Measurements from ENCODE around the gene SLC22A1. TPM values are rescaled to one million over a fixed set of nuclear protein-coding genes. Genes with fewer than 3 reads are reported as not detected.

SLC22A1 gene
- total RNA-seq, 1 experiment from 2014 or later, result 0.39 TPM

DNA sequence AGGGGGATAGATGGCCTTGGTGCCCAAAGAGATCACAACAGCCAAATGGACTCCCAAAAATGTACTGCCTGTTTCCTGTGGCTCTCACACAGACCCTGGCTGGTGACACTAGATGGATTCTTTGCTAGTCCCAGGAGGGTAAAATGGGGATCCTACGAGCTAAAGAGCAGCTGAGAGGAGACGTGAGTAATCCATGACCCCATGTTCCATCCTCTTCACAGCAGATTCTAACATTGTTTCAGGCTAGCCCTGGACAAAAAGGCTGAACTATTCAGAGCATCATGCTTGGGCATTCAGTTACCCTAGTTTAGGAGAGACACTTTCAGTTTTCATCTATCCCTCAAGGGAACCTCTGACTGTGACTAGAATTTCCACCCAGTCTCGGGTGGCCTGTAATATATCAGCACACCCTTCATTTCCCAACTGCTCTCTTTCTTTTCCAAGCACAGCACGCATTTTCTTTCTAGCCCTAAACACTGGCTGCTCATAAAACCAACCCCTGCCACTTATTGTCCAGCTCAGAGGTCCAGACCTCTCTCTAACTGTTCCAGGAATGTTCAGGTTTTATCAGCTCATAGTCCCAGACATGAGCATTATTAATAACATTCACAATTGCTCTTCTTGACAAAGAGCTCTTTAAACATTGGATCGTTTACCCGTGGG is 48.5 kb downstream of the SLC22A1 start:
- H3K56ac ChIP-seq (ENCODE audit: insufficient read length, low read depth, low read length), result no peak overlapping the region
- H4K20me1 ChIP-seq (ENCODE audit: control insufficient read depth, insufficient read depth, insufficient read length), result no peaks in the 10 kb centered on the region
- TF ChIP-seq, protein P1, sequence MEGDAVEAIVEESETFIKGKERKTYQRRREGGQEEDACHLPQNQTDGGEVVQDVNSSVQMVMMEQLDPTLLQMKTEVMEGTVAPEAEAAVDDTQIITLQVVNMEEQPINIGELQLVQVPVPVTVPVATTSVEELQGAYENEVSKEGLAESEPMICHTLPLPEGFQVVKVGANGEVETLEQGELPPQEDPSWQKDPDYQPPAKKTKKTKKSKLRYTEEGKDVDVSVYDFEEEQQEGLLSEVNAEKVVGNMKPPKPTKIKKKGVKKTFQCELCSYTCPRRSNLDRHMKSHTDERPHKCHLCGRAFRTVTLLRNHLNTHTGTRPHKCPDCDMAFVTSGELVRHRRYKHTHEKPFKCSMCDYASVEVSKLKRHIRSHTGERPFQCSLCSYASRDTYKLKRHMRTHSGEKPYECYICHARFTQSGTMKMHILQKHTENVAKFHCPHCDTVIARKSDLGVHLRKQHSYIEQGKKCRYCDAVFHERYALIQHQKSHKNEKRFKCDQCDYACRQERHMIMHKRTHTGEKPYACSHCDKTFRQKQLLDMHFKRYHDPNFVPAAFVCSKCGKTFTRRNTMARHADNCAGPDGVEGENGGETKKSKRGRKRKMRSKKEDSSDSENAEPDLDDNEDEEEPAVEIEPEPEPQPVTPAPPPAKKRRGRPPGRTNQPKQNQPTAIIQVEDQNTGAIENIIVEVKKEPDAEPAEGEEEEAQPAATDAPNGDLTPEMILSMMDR (conservative IDR thresholded peaks at IDR 0.05), result no peak
- H3K9ac ChIP-seq (ENCODE audit: extremely low read depth, insufficient read length, low read length), result no peak overlapping the region
- no peak overlapping the region for H2BK20ac ChIP-seq (ENCODE audit: low read depth, low read length, poor library complexity, severe bottlenecking)
- no peak overlapping the region for H3K4me3 Mint-ChIP-seq
- no CpG with 5 or more reads among the region's 6 CpGs for WGBS (ENCODE audit: extremely low coverage, insufficient read length, low lambda C conversion rate)
- H3K23me2 ChIP-seq (ENCODE audit: insufficient read length, low read depth, low read length, poor library complexity, severe bottlenecking), result no peaks in the 10 kb centered on the region
- no peak overlapping the region for H3K4ac ChIP-seq (ENCODE audit: low read depth, low read length)
- DNase-seq, result no peak
- H3K27me3 ChIP-seq (ENCODE audit: insufficient read depth, low read length), result no peaks in the 10 kb centered on the region
- H4K8ac ChIP-seq (replicated peaks; ENCODE audit: insufficient read length, low read depth, low read length), result no peak overlapping the region
- no peak overlapping the region for H3K23ac ChIP-seq (ENCODE audit: insufficient read length, low read depth, low read length)
- H3K14ac ChIP-seq (ENCODE audit: insufficient read depth, low read length), result no peak overlapping the region
- peaks cover 0 to 2% (median 0%) of the 10 kb centered on the region in 3 experiments; a peak in 2 of 7 replicates for H3K36me3 Mint-ChIP-seq (ENCODE audit: insufficient read depth in 1 of 3, low read depth in 3 of 3)
- peaks cover 2% of the 10 kb centered on the region; the same call in 1 of the 2 replicates for H3K27me3 Mint-ChIP-seq (ENCODE audit: low read depth)
- peaks cover 10 to 15% of the 10 kb centered on the region in 2 experiments for H3K4me1 Mint-ChIP-seq
- no peak overlapping the region for H4K5ac ChIP-seq (ENCODE audit: insufficient read length, low read depth, low read length)
- H2BK120ac ChIP-seq (ENCODE audit: low read depth, low read length, poor library complexity, severe bottlenecking), result no peak overlapping the region
- H3K27ac Mint-ChIP-seq, result no peak overlapping the region
- H2BK5ac ChIP-seq (ENCODE audit: insufficient read length, low read length), result no peak overlapping the region
- no peaks in the 10 kb centered on the region for H3K79me2 ChIP-seq (ENCODE audit: insufficient read depth, low read length)
- H2AK5ac ChIP-seq (ENCODE audit: insufficient read length, low read length), result no peak overlapping the region
- no peak overlapping the region for H2BK15ac ChIP-seq (ENCODE audit: low read depth, low read length)
- H3K18ac ChIP-seq (ENCODE audit: insufficient read length, low read depth, low read length), result no peak overlapping the region
- peaks cover 2 to 5% of the 10 kb centered on the region in 2 experiments; a peak in 4 of 5 replicates for H3K9me3 Mint-ChIP-seq
- no peak overlapping the region for H3K4me2 ChIP-seq (ENCODE audit: insufficient read depth, insufficient read length, low read length)
- H2BK12ac ChIP-seq (ENCODE audit: insufficient read length, low read depth, low read length), result no peak overlapping the region
- H3T11ph ChIP-seq (ENCODE audit: low read length), result no peak overlapping the region
- H3K9me3 ChIP-seq (ENCODE audit: control insufficient read depth, low read depth, low read length), result no peaks in the 10 kb centered on the region
- H3K4me1 ChIP-seq (ENCODE audit: insufficient read depth, low read length), result peaks cover 3% of the 10 kb centered on the region; the same call in 1 of the 2 replicates
- H3K27ac ChIP-seq (ENCODE audit: insufficient read length, low read depth, low read length), result no peak overlapping the region
- H3K79me1 ChIP-seq (ENCODE audit: insufficient read depth, low read depth, low read length, poor library complexity, severe bottlenecking), result no peaks in the 10 kb centered on the region
- no peak overlapping the region for H2AFZ ChIP-seq (ENCODE audit: low read length)
- no peak overlapping the region for H4K91ac ChIP-seq (ENCODE audit: insufficient read length, low read depth, low read length)

Data from H9 (cell line).